Chondrocyte (in vitro differentiated cells): Measurements from ENCODE around the gene ZBTB2. TPM values are rescaled to one million over a fixed set of nuclear protein-coding genes. Genes with fewer than 3 reads are reported as not detected.

Experiments
- DNase-seq: peaks from one replicate; pipeline ENCODE4 v3.0.0; 2021; ENCODE audit warnings: mixed read lengths, low spot score
- H3K27ac Mint-ChIP-seq: one replicate; pipeline ENCODE4 v1.8.0; 2021; ENCODE audit warnings: mild to moderate bottlenecking, moderate library complexity, mixed read lengths; ENCODE audit not compliant: unreplicated experiment
- H3K27me3 Mint-ChIP-seq: 2 replicates; pipeline ENCODE4 v1.8.0; 2021; ENCODE audit warnings: low read depth, mixed read lengths
- H3K36me3 Mint-ChIP-seq: 2 replicates; pipeline ENCODE4 v1.8.0; 2021; ENCODE audit warnings: low read depth, mixed read lengths
- H3K4me1 Mint-ChIP-seq: 2 replicates; pipeline ENCODE4 v1.8.0; 2021; ENCODE audit warnings: low read depth, mild to moderate bottlenecking, mixed read lengths
- H3K4me3 Mint-ChIP-seq: one replicate; pipeline ENCODE4 v1.8.0; 2021; ENCODE audit warnings: mild to moderate bottlenecking, moderate library complexity, mixed read lengths; ENCODE audit not compliant: unreplicated experiment
- H3K9me3 Mint-ChIP-seq: 2 replicates; pipeline ENCODE4 v1.8.0; 2021; ENCODE audit warnings: low read depth, mixed read lengths
- CTCF ChIP-seq: fragments of 200-600 bp; sonication (generic); IDR thresholded peaks from 2 replicates; pipeline ENCODE4 v1.5.0; 2021; ENCODE audit warnings: antibody characterized with exemption, mild to moderate bottlenecking, moderate library complexity
- total RNA-seq: library from RNA; stranded (reverse); gene quantifications from 3 replicates; pipeline ENCODE4 v1.2.1, GENCODE V29; 2021

Gene ZBTB2
- total RNA-seq, 1 donor from 2014 or later, result 10.1 TPM

GRCh38 chr6:151323791-151324487 lies 67.4 kb downstream of the ZBTB2 start:
- peaks cover 3% of the 10 kb centered on the region for H3K9me3 Mint-ChIP-seq
- no peak overlapping the region for H3K4me3 Mint-ChIP-seq
- peak overlapping the region; percentile 78 for H3K27ac Mint-ChIP-seq
- no peak for DNase-seq
- TF ChIP-seq CTCF, result peak; percentile 98
- no peaks in the 10 kb centered on the region for H3K27me3 Mint-ChIP-seq
- H3K36me3 Mint-ChIP-seq, result peaks cover 5% of the 10 kb centered on the region
- H3K4me1 Mint-ChIP-seq, result peaks cover 65% of the 10 kb centered on the region

- no peak overlapping the region for H3K27ac Mint-ChIP-seq
Measured at GRCh38 chr6:151322570-151322969, 68.8 kb downstream of the ZBTB2 start.

GRCh38 chr6:151321438-151321837 lies 69.9 kb downstream of the ZBTB2 start:
- no peak for TF ChIP-seq CTCF
- Mint-ChIP-seq H3K27ac (peak overlapping the region; percentile 22), H3K27me3 (no peaks in the 10 kb centered on the region), H3K4me1 (peaks cover 71% of the 10 kb centered on the region), H3K9me3 (peaks cover 3% of the 10 kb centered on the region), H3K4me3 (no peak overlapping the region), H3K36me3 (peaks cover 5% of the 10 kb centered on the region)
- no peak for DNase-seq

More at GRCh38 chr6:151322570-151322969, 68.8 kb downstream of the ZBTB2 start:
- Mint-ChIP-seq H3K9me3 (peaks cover 3% of the 10 kb centered on the region), H3K36me3 (peaks cover 5% of the 10 kb centered on the region), H3K4me1 (peaks cover 71% of the 10 kb centered on the region), H3K4me3 (no peak overlapping the region), H3K27me3 (no peaks in the 10 kb centered on the region)
- DNase-seq, result no peak
- no peak for TF ChIP-seq CTCF

GRCh38 chr6:151320140-151320539 lies 71.2 kb downstream of the ZBTB2 start:
- no peak for DNase-seq
- Mint-ChIP-seq H3K36me3 (peaks cover 8% of the 10 kb centered on the region), H3K4me1 (peaks cover 68% of the 10 kb centered on the region), H3K27ac (no peak overlapping the region), H3K27me3 (no peaks in the 10 kb centered on the region), H3K4me3 (no peak overlapping the region), H3K9me3 (peaks cover 3% of the 10 kb centered on the region)
- no peak for TF ChIP-seq CTCF

GRCh38 chr6:151317995-151318365 lies 73.4 kb downstream of the ZBTB2 start:
- Mint-ChIP-seq H3K4me1 (peaks cover 58% of the 10 kb centered on the region), H3K36me3 (peaks cover 8% of the 10 kb centered on the region), H3K27me3 (no peaks in the 10 kb centered on the region), H3K27ac (peak overlapping the region; percentile 85), H3K4me3 (no peak overlapping the region), H3K9me3 (peaks cover 3% of the 10 kb centered on the region)
- no peak for TF ChIP-seq CTCF
- no peak for DNase-seq
